IMR-90 (cell line): ENCODE measurements around the gene BTBD17. TPM values are rescaled to one million over a fixed set of nuclear protein-coding genes. Genes with fewer than 3 reads are reported as not detected.

ENCODE experiments used
- ATAC-seq: fragments of 200-7000 bp; cut with Tn5 transposase; 2 replicates; pipeline ENCODE4 v1.9.1; 2020; ENCODE audit warnings: low read depth, mild to moderate bottlenecking, moderate library complexity
- BruUV-seq: library from RNA; stranded (reverse); fragments of 400-500 nt; replicated peaks from 2 replicates; lab custom pipeline; 2021; lab: Mats Ljungman, UMichigan
- CTCF ChIA-PET: fragments of 300-600 bp; formaldehyde crosslinking; extraction: SDS; loops from one replicate; lab custom pipeline; 2021; ENCODE audit warnings: antibody characterized with exemption; lab: Yijun Ruan, JAX
- POLR2A ChIA-PET: fragments of 300-600 bp; sonication (Branson Sonifier 250); formaldehyde crosslinking; loops from one replicate; lab custom pipeline; 2022; ENCODE audit warnings: antibody characterized with exemption; ENCODE audit not compliant: unreplicated experiment; lab: Charles Lee
- DNase-seq: peaks from one replicate; pipeline ENCODE4 v3.0.0; 2013
- H2AFZ ChIP-seq: replicated peaks from 2 replicates; pipeline ENCODE3; 2013; ENCODE audit warnings: low read length, mild to moderate bottlenecking; ENCODE audit not compliant: poor library complexity
- H2AK5ac ChIP-seq: 2 replicates; pipeline ENCODE4 v1.6.1; 2013; ENCODE audit warnings: low read depth, low read length, inconsistent platforms
- H2AK9ac ChIP-seq: replicated peaks from 2 replicates; pipeline ENCODE3; 2013; ENCODE audit warnings: mild to moderate bottlenecking, low read depth, low read length, moderate library complexity; ENCODE audit not compliant: poor library complexity
- H2BK120ac ChIP-seq: 2 replicates; pipeline ENCODE4 v1.6.1; 2013; ENCODE audit warnings: low read depth, low read length, inconsistent platforms
- H2BK15ac ChIP-seq: 3 replicates; pipeline ENCODE4 v1.6.1; 2013; ENCODE audit warnings: low read depth, low read length, inconsistent platforms
- H2BK20ac ChIP-seq: 2 replicates; pipeline ENCODE4 v1.6.1; 2013; ENCODE audit warnings: low read depth, mild to moderate bottlenecking, inconsistent platforms, low read length, moderate library complexity
- H2BK5ac ChIP-seq: 2 replicates; pipeline ENCODE4 v1.6.1; 2013; ENCODE audit warnings: mild to moderate bottlenecking, low read depth, low read length, inconsistent platforms; ENCODE audit not compliant: poor library complexity, severe bottlenecking
- H3K14ac ChIP-seq: replicated peaks from 2 replicates; pipeline ENCODE4 v1.6.1; 2013; ENCODE audit warnings: low read depth, low read length, inconsistent platforms
- H3K18ac ChIP-seq: 2 replicates; pipeline ENCODE4 v1.6.1; 2013; ENCODE audit warnings: low read depth, low read length, control low read depth
- H3K23ac ChIP-seq: 2 replicates; pipeline ENCODE4 v1.6.1; 2013; ENCODE audit warnings: low read depth, low read length, inconsistent platforms
- H3K27ac ChIP-seq: 2 replicates; pipeline ENCODE4 v1.5.1; 2013; ENCODE audit warnings: mild to moderate bottlenecking, control low read depth, low read length; ENCODE audit not compliant: insufficient read depth
- H3K27me3 ChIP-seq: 2 replicates; pipeline ENCODE4 v1.6.1; 2013; ENCODE audit warnings: low read length; ENCODE audit not compliant: control insufficient read depth, insufficient read depth
- H3K36me3 ChIP-seq: 2 replicates; pipeline ENCODE4 v1.6.1; 2013; ENCODE audit warnings: low read length, mixed read lengths; ENCODE audit not compliant: control insufficient read depth, insufficient read depth
- H3K4ac ChIP-seq: 2 replicates; pipeline ENCODE4 v1.6.1; 2013; ENCODE audit warnings: low read depth, low read length, inconsistent platforms
- H3K4me1 ChIP-seq: 2 replicates; pipeline ENCODE4 v1.6.1; 2013; ENCODE audit warnings: low read length, mixed read lengths; ENCODE audit not compliant: control insufficient read depth, insufficient read depth
- H3K4me2 ChIP-seq: 2 replicates; pipeline ENCODE4 v1.6.1; 2013; ENCODE audit warnings: low read depth, mild to moderate bottlenecking, control low read depth, low read length, moderate library complexity
- H3K4me3 ChIP-seq: 2 replicates; pipeline ENCODE4 v1.5.1; 2013; ENCODE audit warnings: low read depth, mild to moderate bottlenecking, control low read depth, low read length, moderate library complexity; ENCODE audit not compliant: insufficient read depth
- H3K56ac ChIP-seq: 2 replicates; pipeline ENCODE4 v1.6.1; 2013; ENCODE audit warnings: low read length, inconsistent platforms; ENCODE audit not compliant: insufficient read depth; ENCODE audit errors: extremely low read depth
- H3K79me1 ChIP-seq, 2 experiments: 2 replicates each; pipeline ENCODE4 v1.6.1; 2013; ENCODE audit warnings: low read length in 2 of 2, inconsistent platforms in 1 of 2, low read depth in 1 of 2
- H3K9ac ChIP-seq: 2 replicates; pipeline ENCODE4 v1.6.1; 2013; ENCODE audit warnings: low read depth, low read length, control low read depth
- H3K9me1 ChIP-seq: 2 replicates; pipeline ENCODE4 v1.6.1; 2013; ENCODE audit warnings: low read length, inconsistent platforms; ENCODE audit not compliant: insufficient read depth
- H3K9me3 ChIP-seq: 2 replicates; pipeline ENCODE4 v1.6.1; 2013; ENCODE audit warnings: low read length; ENCODE audit not compliant: control insufficient read depth, insufficient read depth
- H4K20me1 ChIP-seq: 2 replicates; pipeline ENCODE4 v1.6.1; 2013; ENCODE audit warnings: low read length, inconsistent platforms; ENCODE audit not compliant: insufficient read depth
- H4K5ac ChIP-seq: 2 replicates; pipeline ENCODE4 v1.6.1; 2013; ENCODE audit warnings: mild to moderate bottlenecking, low read depth, low read length, control low read depth
- H4K8ac ChIP-seq, 2 experiments: 2 replicates each; pipeline ENCODE4 v1.6.1; 2013; ENCODE audit warnings: low read depth in 2 of 2, low read length in 2 of 2, control low read depth in 1 of 2, inconsistent platforms in 1 of 2
- H4K91ac ChIP-seq: 2 replicates; pipeline ENCODE4 v1.6.1; 2013; ENCODE audit warnings: low read depth, low read length, inconsistent platforms; ENCODE audit not compliant: insufficient read depth
- CEBPB ChIP-seq: IDR thresholded peaks from 2 replicates; pipeline ENCODE4 v1.6.1; 2012; ENCODE audit warnings: low read depth, low read length, improper control_type of control experiment
- CHD1 ChIP-seq: IDR thresholded peaks from 2 replicates; pipeline ENCODE4 v1.6.1; 2012; ENCODE audit warnings: low read depth, low read length, improper control_type of control experiment
- MAZ ChIP-seq: IDR thresholded peaks from 2 replicates; pipeline ENCODE4 v1.6.1; 2012; ENCODE audit warnings: low read depth, mild to moderate bottlenecking, low read length, improper control_type of control experiment, moderate library complexity, borderline replicate concordance
- RAD21 ChIP-seq: IDR thresholded peaks from 2 replicates; pipeline ENCODE4 v1.6.1; 2012; ENCODE audit warnings: low read length, improper control_type of control experiment
- SMC3 ChIP-seq: fragments of 150-350 bp; IDR thresholded peaks from 2 replicates; pipeline ENCODE4 v1.6.1; 2016; ENCODE audit warnings: low read depth, mild to moderate bottlenecking, antibody characterized with exemption, low read length, moderate library complexity
- USF2 ChIP-seq: fragments of 150-350 bp; IDR thresholded peaks from 2 replicates; pipeline ENCODE4 v1.6.1; 2017; ENCODE audit warnings: mild to moderate bottlenecking, antibody characterized with exemption, low read length, low read depth
- WGBS, 2 experiments: methylation state at CpG; one replicate each; pipeline versions ENCODE4 v1.1.5 to v1.1.7; 2013; ENCODE audit warnings: missing lambda C conversion rate in 2 of 2; ENCODE audit not compliant: insufficient read length in 1 of 2; ENCODE audit errors: extremely low coverage in 2 of 2; 5-methylcytosine and 5-hydroxymethylcytosine counted together
- dilution Hi-C: fragments of 300-500 bp; cut with HindIII; formaldehyde crosslinking; loops from one replicate; pipeline ENCODE4 v1.14.3; 2018; ENCODE audit warnings: low sequenced_read_pairs; ENCODE audit not compliant: unreplicated experiment
- in situ Hi-C: fragments of 300-500 bp; cut with MboI; formaldehyde crosslinking; loops from 3 replicates; pipeline ENCODE4 v1.14.3; 2019; ENCODE audit warnings: low sequenced_read_pairs, inconsistent platforms, mixed read lengths
- intact Hi-C: fragments of 100-400 bp; cut with micrococcal nuclease; formaldehyde crosslinking; loops from 2 replicates; pipeline ENCODE4 v1.10.0; 2022
- polyA plus RNA-seq, 3 experiments: library from polyadenylated mRNA; depleted of rRNA; stranded (reverse); fragments of >200 nt; gene quantifications; 2 replicates each; pipeline ENCODE4 v1.2.3, GENCODE V29; 2012; ENCODE audit warnings: low replicate concordance in 1 of 3
- total RNA-seq: library from RNA; depleted of rRNA; stranded (reverse); fragments of >200 nt; gene quantifications from 2 replicates; pipeline ENCODE4 v1.2.3, GENCODE V29; 2012

Gene BTBD17
- total and polyA plus RNA-seq, 2 of the 4 experiments (the other 2 are of a cell fraction): not detected

- Histone ChIP-seq H3K4me1 (no peaks in the 10 kb centered on the region), H3K4ac (no peak overlapping the region), H3K27ac (no peak overlapping the region), H3K14ac (no peak overlapping the region), H3K4me3 (no peak overlapping the region), H2AK9ac (no peak overlapping the region), H3K56ac (no peak overlapping the region), H2AFZ (no peak overlapping the region), H2BK20ac (no peak overlapping the region), H2AK5ac (no peak overlapping the region), H4K8ac (no peak overlapping the region), H3K79me1 (no peaks in the 10 kb centered on the region), H4K20me1 (no peaks in the 10 kb centered on the region), H3K9me1 (no peaks in the 10 kb centered on the region), H3K27me3 (no peaks in the 10 kb centered on the region), H4K91ac (no peak overlapping the region), H3K18ac (no peak overlapping the region), H3K9ac (no peak overlapping the region), H4K5ac (no peak overlapping the region), H2BK15ac (no peak overlapping the region), H2BK5ac (no peak overlapping the region), H3K9me3 (peaks cover 21% of the 10 kb centered on the region), H3K23ac (no peak overlapping the region), H3K36me3 (no peaks in the 10 kb centered on the region), H3K4me2 (no peak overlapping the region), H2BK120ac (no peak overlapping the region)
- POLR2A ChIA-PET: no interaction called here
- CTCF ChIA-PET: no interaction called here
- 82% methylated on average over 7 of the region's 10 CpGs; no CpG with 5 or more reads in 1 of the 2 experiments for WGBS, 2 experiments
- no peak for DNase-seq
- TF ChIP-seq CEBPB: no peak
- TF ChIP-seq USF2: no peak
- no peak for TF ChIP-seq CHD1
- no peak for TF ChIP-seq SMC3
- no peak for TF ChIP-seq RAD21
- TF ChIP-seq MAZ: no peak
- ATAC-seq: no peak
- in situ Hi-C loops (no loop called here), intact Hi-C loops (no loop called here), dilution Hi-C loops (no loop called here)
- BruUV-seq: no TSS peak
Observed at GRCh38 chr17:74318391-74318790, 43.3 kb downstream of the BTBD17 start.
